ENCODE measurements around the gene SLC35F2.
"Not testable (repeated sequence)": the region's sequence is repeated elsewhere in the genome, so short reads cannot be mapped to it uniquely, and the experiment has no call there.

Gene SLC35F2

GRCh38 chr11:107789767-107790166, 68.8 kb downstream of the SLC35F2 start:
- DNase-seq (ENCODE audit: low read depth in 2 of 2): no peak

- DNase-seq (ENCODE audit: low read depth in 2 of 2): no peak
These were observed 70.9 kb downstream of the SLC35F2 start for GRCh38 chr11:107787733-107788132.

GRCh38 chr11:107785401-107785800, 73.2 kb downstream of the SLC35F2 start:
- DNase-seq (ENCODE audit: low read depth in 2 of 2): peak in 1 of 2 donors; percentile 3

- no peak for DNase-seq (ENCODE audit: low read depth in 2 of 2)
These were observed 75.5 kb downstream of the SLC35F2 start for GRCh38 chr11:107783121-107783520.

DNA sequence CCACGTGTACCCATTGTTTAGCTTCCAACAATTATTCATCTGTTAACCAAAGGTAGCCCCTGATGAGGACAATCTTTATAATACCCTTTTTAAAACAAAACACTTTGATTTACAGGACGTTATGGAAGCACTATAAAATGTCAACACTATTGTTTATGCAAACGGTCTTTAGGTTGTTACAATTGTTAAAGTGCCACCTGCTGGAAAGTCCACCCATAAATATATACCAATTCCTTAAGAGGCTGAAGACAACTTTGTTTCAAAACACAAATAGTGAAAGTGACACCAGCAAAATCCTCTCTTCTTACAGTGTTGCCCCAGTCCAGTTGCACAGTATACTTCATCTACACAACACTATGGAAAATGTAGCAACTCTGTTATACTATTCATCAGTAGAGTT, 77.8 kb downstream of the SLC35F2 start:
- DNase-seq (ENCODE audit: low read depth in 2 of 2): no peak

- no peak for DNase-seq (ENCODE audit: low read depth in 2 of 2)
These were observed 78.5 kb downstream of the SLC35F2 start for GRCh38 chr11:107780136-107780535.

GRCh38 chr11:107778839-107779517, 79.6 kb downstream of the SLC35F2 start:
- no peak for DNase-seq (ENCODE audit: low read depth in 2 of 2)

GRCh38 chr11:107777110-107777509, 81.5 kb downstream of the SLC35F2 start:
- DNase-seq (ENCODE audit: low read depth in 2 of 2): no peak

- DNase-seq (ENCODE audit: low read depth in 2 of 2): no peak
These were observed 82.5 kb downstream of the SLC35F2 start for GRCh38 chr11:107776062-107776461.

GRCh38 chr11:107770551-107770951, 88.0 kb downstream of the SLC35F2 start:
- DNase-seq (ENCODE audit: low read depth in 2 of 2): no peak

DNA sequence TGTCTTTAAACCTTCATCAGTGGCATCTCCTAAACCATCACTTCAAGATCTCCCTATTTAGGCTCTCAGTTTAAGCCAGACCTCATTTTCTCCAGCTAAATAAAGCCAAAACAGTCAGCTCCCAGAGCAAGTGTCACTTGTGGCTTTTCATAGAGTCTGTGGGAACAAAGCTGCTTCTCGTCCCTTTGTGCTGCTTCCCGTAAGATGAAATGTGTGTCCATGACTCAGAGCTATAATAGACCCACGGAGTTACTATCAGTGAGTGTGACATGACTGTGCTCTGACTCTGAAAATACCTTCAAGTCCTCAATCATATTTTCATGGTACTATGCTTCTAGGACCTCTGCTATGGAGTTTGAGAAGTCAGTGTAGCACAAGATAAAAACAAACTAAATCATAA, 89.4 kb downstream of the SLC35F2 start:
- DNase-seq (ENCODE audit: low read depth in 2 of 2): no peak

- not testable (repeated sequence) for DNase-seq (ENCODE audit: low read depth in 2 of 2)
These were observed 99.8 kb downstream of the SLC35F2 start for GRCh38 chr11:107758719-107759355.

DNA sequence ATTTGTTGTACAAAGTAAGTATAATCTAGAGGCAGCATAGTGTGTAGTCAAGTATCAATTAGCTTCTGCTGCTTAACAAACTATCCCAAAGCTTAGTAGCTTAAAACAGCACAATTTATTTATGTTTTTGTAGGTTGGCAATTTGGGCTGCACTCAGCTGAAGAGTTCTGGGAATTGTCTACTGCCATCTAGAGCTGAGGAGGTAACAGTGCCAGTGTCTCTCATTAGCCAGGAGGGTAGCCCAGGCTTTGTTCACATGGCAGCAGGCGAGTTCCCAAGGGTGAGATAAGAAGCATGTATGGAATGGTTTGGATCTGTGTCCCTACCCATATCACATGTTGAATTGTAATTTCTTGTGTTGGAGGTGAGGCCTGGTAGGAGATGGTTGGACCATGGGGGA, 100.9 kb downstream of the SLC35F2 start:
- no peak for DNase-seq (ENCODE audit: low read depth in 2 of 2)

DNA sequence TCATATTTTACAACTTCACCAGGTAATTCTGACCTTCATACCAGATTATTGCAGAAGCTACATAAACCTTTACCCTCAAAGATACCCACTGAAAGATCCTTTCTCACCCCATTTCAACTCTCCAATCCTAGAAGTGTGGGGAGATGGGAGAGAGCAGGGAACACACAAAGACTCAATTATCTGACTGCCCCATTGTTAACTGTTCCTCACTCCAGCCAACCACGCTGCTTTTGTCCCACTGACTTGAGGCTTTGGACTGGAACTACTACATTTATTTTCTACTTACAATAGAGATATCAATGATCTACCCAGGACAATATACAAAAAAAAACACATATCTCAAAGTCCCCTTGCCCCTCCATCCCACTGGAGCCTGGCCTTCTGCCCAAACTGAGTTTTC, 102.0 kb downstream of the SLC35F2 start:
- DNase-seq (ENCODE audit: low read depth in 2 of 2): no peak

GRCh38 chr11:107752949-107753822, 105.4 kb downstream of the SLC35F2 start:
- DNase-seq (ENCODE audit: low read depth in 2 of 2): no peak

GRCh38 chr11:107752508-107752907, 106.1 kb downstream of the SLC35F2 start:
- DNase-seq (ENCODE audit: low read depth in 2 of 2): no peak

DNA sequence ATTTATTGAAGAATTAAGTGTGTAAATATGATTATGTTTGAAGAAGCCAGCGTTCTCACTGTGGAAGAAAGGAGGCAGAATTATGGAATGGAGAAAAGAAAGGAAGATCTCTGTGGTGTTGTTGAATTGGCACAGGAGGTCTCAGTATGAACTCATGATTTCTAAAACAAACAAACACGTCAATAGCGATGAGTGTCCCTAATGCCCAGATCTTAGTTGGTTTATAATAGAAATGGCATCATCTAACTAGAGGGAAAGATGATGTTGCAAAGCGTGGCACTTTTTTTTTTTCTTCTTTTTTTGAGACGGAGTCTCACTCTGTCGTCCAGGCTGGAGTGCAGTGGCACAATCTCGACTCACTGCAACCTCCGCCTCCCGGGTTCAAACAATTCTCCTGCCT, 107.5 kb downstream of the SLC35F2 start:
- DNase-seq (ENCODE audit: low read depth in 2 of 2): no peak

DNA sequence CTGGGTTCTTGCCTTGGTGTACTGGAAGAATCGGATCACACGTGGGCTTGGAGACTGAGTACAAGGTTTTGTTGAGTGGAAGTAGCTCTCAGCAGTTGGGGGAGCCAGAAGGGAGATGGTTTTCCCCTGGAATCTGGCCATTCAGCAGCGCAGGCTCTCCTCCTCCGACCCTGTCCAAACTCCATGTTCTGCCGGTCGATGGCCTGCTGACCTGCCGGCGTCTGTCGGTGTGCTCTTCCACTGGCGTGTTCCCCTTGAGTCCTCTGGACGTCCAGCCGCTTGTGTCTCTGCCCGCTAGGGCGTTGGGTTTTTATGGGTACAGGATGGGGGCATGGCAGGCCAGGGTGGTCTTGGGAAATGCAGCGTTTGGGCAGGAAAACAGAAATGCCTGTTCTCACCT, 108.3 kb downstream of the SLC35F2 start:
- no peak for DNase-seq (ENCODE audit: low read depth in 2 of 2)

DNA sequence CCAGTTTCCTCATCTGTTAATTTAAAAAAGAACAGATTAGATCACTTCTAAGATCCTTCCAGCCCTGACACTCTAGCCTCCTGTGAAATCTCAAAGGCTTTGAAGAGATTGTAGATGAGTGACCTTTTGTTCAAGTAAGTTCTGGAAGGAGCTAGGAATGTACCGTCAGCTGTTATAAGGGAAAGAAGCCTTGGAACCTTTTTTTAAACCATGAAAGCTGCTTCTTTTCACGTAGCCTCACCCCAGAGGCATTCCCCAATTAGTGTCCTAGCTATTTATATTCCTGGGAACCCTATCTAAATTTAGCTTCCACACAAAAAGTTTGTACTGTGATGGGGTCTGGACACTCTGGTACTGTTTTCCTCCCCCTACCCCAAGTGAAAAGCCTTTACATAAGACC, 111.0 kb downstream of the SLC35F2 start:
- no peak for DNase-seq (ENCODE audit: low read depth in 2 of 2)

DNA sequence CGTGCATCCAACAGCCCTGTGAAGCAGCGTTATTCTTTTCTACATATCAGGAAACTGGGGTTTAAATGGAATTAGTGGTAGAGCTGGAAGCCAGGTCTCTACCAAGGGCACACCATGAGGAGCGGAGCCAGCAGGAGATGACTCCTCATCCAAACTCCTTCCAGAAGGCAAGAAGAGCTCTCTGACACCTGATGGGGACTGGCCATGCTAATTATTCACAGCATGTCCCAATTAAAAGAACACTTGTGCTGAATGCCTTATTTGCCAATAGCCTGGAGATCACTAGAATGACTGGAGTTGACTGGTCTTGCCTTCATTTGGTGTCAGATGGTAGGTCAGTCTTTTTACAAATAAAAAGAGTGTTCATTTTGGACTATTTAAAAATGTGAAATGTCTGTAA, 113.9 kb downstream of the SLC35F2 start:
- no peak for DNase-seq (ENCODE audit: low read depth in 2 of 2)

DNA sequence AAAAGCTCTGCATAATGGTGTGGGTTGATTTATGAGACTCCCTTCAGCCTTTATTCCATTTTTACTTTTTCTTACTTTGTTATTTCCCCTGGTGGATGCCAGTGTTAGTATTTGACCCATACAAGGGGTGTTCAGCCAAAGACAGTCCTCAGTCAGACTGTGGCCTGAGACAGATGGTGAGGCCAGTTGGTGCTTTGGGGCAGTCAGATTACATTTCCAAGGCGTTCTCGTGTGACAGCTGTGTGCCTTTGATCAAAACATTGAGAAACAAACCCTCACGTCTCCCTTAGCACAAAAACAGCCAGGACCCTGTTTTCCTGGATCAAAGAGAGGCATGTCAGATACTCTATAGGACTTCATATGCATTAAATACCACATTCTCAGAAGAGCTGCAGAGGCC, 115.4 kb downstream of the SLC35F2 start:
- no peak for DNase-seq (ENCODE audit: low read depth in 2 of 2)

GRCh38 chr11:107741044-107741823, 117.4 kb downstream of the SLC35F2 start:
- no peak for DNase-seq (ENCODE audit: low read depth in 2 of 2)
